Measurements from ENCODE around the gene TK2.

GRCh38 chr16:66478733-66479511 lies 71.0 kb downstream of the TK2 start:
- TF ChIP-seq EZH2phosphoT487 (conservative IDR thresholded peaks at IDR 0.05; ENCODE audit: low read length) (no peak), CTCF (IDR thresholded peaks at IDR 0.05; ENCODE audit: insufficient read depth, low read length, poor library complexity, severe bottlenecking) (peak; percentile 47)
